Panc1 (cell line): Measurements from ENCODE around the gene ANO1.

Experiments
- POLR2AphosphoS5 ChIP-seq: IDR thresholded peaks from 2 replicates; pipeline ENCODE4 v1.6.1; 2012; ENCODE audit warnings: mild to moderate bottlenecking, low read depth, low read length, moderate library complexity
- SIN3A ChIP-seq: IDR thresholded peaks from 2 replicates; pipeline ENCODE4 v1.6.1; 2012; ENCODE audit warnings: low read depth, mild to moderate bottlenecking, low read length, moderate library complexity, borderline replicate concordance; ENCODE audit not compliant: insufficient read depth
- TCF7L2 ChIP-seq: IDR thresholded peaks from 2 replicates; pipeline ENCODE4 v1.6.1; 2011; ENCODE audit warnings: mild to moderate bottlenecking, low read depth, low read length, inconsistent platforms
- TF ChIP-seq, protein P1 (sequence below): fragments of 450-650 bp; IDR thresholded peaks from 2 replicates; pipeline ENCODE4 v1.5.1; 2017; ENCODE audit warnings: mild to moderate bottlenecking
- TF ChIP-seq, protein P2 (sequence below), 2 experiments: IDR thresholded peaks; 2 replicates each; pipeline ENCODE4 v1.6.1; 2011 to 2012; ENCODE audit warnings: low read depth in 2 of 2, control low read depth in 1 of 2, low read length in 1 of 2, mild to moderate bottlenecking in 1 of 2, moderate library complexity in 1 of 2; ENCODE audit not compliant: insufficient read depth in 1 of 2

DNA sequence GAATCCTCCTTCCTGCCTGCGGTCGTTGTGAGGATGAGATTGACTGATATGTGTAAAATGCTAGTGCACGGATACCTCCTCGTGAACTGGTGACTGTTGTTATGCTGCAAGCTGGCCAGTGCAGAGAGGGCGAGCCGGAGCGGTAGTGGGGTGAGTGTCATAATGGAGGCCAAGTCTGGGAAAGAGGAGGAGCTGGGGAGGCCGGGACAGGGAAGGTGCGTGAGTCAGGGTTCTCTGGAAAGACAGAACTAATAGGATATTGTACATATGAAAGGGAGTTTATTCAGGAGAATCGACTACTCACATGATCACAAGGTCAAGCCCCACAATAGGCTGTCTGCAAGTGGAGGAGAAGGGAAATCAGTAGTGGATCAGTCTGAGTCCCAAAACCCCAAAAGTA, 68.2 kb downstream of the ANO1 start:
- TF ChIP-seq, protein P1, sequence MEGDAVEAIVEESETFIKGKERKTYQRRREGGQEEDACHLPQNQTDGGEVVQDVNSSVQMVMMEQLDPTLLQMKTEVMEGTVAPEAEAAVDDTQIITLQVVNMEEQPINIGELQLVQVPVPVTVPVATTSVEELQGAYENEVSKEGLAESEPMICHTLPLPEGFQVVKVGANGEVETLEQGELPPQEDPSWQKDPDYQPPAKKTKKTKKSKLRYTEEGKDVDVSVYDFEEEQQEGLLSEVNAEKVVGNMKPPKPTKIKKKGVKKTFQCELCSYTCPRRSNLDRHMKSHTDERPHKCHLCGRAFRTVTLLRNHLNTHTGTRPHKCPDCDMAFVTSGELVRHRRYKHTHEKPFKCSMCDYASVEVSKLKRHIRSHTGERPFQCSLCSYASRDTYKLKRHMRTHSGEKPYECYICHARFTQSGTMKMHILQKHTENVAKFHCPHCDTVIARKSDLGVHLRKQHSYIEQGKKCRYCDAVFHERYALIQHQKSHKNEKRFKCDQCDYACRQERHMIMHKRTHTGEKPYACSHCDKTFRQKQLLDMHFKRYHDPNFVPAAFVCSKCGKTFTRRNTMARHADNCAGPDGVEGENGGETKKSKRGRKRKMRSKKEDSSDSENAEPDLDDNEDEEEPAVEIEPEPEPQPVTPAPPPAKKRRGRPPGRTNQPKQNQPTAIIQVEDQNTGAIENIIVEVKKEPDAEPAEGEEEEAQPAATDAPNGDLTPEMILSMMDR, result no peak
- no peak for TF ChIP-seq POLR2AphosphoS5
- no peak for TF ChIP-seq TCF7L2
- TF ChIP-seq SIN3A, result no peak
- TF ChIP-seq, protein P2, sequence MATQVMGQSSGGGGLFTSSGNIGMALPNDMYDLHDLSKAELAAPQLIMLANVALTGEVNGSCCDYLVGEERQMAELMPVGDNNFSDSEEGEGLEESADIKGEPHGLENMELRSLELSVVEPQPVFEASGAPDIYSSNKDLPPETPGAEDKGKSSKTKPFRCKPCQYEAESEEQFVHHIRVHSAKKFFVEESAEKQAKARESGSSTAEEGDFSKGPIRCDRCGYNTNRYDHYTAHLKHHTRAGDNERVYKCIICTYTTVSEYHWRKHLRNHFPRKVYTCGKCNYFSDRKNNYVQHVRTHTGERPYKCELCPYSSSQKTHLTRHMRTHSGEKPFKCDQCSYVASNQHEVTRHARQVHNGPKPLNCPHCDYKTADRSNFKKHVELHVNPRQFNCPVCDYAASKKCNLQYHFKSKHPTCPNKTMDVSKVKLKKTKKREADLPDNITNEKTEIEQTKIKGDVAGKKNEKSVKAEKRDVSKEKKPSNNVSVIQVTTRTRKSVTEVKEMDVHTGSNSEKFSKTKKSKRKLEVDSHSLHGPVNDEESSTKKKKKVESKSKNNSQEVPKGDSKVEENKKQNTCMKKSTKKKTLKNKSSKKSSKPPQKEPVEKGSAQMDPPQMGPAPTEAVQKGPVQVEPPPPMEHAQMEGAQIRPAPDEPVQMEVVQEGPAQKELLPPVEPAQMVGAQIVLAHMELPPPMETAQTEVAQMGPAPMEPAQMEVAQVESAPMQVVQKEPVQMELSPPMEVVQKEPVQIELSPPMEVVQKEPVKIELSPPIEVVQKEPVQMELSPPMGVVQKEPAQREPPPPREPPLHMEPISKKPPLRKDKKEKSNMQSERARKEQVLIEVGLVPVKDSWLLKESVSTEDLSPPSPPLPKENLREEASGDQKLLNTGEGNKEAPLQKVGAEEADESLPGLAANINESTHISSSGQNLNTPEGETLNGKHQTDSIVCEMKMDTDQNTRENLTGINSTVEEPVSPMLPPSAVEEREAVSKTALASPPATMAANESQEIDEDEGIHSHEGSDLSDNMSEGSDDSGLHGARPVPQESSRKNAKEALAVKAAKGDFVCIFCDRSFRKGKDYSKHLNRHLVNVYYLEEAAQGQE (IDR thresholded peaks at IDR 0.05; ENCODE audit: insufficient read depth in 1 of 2, low read depth in 2 of 2, low read length in 1 of 2), result no peak
